HG02870 (cell line): ENCODE results near the gene C2orf74.

ENCODE experiments used
- ATAC-seq: cut with Tn5 transposase; IDR thresholded peaks from one replicate; pipeline ENCODE4 v1.9.1; 2021; ENCODE audit warnings: mild to moderate bottlenecking, moderate library complexity; ENCODE audit not compliant: unreplicated experiment

The C2orf74 gene

DNA sequence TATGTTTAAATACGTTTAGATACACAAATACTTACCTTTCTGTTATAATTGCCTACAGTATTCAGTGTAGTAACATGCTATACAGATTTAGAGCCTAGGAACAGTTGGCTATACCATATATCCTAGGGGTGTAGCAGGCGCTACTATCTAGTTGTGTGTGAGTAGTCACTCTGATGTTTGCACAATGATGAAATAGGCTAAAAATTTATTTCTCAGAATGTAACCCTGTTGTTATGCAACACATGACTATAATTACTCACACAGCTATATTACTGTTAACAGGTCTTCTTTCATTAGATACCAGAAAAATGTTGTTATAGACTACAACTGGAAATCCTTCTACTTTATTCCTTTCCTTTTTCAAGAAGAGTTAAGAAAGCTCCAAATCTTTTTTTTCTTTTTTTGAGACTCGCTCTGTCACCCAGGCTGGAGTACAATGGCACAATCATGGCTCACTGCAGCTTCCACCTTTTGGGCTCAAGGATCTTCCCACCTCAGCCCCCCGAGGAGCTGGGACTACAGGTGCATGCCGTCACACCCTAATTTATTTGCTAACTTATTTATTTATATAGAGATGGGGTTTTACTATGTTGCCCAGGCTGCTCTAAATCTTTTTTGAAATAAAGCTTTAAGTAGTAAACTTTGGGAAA, 48.5 kb downstream of the C2orf74 start:
- ATAC-seq: no peak

DNA sequence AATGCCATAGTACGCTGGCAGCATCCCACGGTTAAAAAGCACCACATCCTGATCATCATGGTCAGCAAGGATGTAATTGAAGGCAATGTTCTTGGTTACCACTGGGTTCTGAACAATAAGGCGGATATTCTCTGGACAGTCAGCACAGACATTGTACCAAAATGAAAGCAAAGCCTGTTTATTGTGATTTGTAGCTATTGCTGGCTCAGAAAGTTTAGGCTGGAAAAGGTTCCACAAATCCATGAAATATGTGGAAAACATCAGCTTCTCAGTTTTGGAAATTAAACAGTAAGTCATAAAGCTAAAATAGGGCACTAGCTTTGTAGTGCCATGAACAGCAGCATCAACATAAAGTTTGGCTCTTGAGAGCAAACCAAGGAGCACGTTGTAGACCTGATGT, 52.2 kb downstream of the C2orf74 start:
- no peak for ATAC-seq
